SH-SY5Y (cell line): ENCODE measurements around the gene HYOU1.

Experiments used
- GATA2 ChIP-seq: IDR thresholded peaks from 2 replicates; pipeline ENCODE4 v1.6.1; 2011; ENCODE audit warnings: mild to moderate bottlenecking, low read depth, low read length
- GATA3 ChIP-seq: IDR thresholded peaks from 2 replicates; pipeline ENCODE4 v1.6.1; 2011; ENCODE audit warnings: low read depth, mild to moderate bottlenecking, low read length, moderate library complexity

DNA sequence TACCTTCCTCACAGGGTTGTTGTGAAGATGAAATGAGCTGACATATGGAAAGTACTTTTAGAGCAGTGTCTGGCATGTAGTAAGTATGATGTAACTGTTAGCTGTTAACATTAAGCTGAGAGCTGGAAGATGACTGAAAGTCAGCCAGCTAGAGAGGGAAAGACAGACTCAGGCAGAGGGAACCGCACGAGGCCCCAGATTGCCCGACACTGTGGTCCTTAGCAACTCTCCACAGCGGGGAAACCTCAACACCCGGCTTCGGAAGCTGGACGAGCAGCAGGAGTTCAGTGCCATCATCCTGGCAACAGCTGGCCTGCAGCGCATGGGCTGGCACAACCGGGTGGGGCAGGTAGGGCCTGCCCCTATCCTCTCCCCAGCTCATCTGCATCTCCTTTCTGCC lies 34.2 kb upstream of the HYOU1 start:
- TF ChIP-seq GATA3, result no peak
- TF ChIP-seq GATA2, result no peak
